Stimulated activated CD4-positive, alpha-beta T cell treated with anti-CD3 and anti-CD28 coated beads, Interleukin-1b, Interleukin-23, amount 100 ng/mL, for 4 hours (primary cell): ENCODE data around the gene OPN4.

Experiments used
- DNase-seq, 2 donors: peaks; one replicate each; pipeline ENCODE4 v3.0.0-alpha.2; 2020; ENCODE audit warnings: low read depth in 2 of 2

The OPN4 gene

GRCh38 chr10:86647773-86648703 lies 6.3 kb upstream of the OPN4 start:
- no peak for DNase-seq

DNA sequence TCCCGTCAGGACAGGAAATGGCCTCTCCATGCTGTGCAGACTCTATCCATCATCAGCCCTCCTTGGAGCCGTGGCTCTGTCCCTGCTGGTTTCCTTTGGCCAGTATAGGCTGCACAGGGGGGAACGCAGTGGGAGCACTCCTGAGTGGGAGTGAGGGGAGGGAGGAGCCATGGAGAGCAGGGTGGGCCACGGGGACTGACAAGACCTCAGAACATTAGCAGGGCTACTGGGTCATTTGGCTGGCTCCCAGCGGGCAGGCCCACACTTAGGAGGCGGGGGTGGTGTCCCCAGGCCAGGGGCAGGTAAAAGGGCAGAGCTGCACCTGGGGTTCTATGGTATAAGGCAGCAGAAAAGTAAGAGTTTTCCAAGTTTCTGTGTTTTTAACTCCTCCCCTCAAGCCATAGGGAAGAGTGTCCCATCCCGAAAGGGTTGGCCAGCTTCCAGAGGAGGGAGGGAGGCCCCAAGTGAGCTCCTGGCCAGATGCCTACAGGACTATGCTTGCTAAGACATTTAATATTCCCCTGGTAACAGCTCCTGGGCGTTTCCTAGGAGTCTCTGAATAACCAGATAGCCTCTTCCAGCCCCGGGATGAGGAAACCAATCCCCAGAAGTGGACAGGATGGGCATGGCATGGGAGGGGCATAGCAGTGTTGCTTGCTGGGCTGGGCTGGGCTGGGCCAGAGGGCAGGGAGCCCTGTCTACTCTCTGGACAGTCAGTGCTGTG lies 5.5 kb upstream of the OPN4 start:
- no peak for DNase-seq

DNA sequence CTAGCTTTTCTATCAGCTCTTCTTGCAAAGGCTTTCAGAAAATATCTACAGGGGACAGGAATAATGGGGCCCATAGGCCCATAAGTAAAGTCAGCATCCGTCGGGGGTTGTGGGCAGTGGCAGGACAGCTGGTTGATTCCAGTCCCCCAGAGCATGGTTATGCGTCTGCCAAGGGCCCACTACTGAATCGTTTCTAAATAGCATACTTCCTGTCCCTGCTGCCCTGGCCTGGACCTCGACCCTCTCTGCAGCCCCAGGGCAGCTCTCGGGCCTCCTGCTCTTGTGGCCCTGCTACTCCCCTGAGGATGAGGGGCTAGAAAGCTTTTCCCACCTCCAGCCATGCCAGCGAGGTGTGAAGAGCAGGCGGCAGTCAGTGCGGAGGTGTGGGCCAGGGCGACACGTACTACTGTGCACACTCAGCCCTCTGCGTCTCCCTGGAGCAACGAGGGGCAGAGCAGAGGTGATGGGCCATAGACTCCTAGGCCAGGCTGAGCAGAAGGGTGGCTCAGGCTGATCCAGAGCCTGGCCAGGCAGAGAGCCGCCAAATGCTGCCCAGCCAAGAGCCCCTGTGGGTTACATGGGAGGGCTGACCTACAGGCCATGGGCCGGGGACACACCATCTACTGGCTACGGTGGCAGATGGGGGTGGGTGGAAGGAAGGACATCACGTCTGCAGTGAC lies 4.7 kb upstream of the OPN4 start:
- no peak for DNase-seq

DNA sequence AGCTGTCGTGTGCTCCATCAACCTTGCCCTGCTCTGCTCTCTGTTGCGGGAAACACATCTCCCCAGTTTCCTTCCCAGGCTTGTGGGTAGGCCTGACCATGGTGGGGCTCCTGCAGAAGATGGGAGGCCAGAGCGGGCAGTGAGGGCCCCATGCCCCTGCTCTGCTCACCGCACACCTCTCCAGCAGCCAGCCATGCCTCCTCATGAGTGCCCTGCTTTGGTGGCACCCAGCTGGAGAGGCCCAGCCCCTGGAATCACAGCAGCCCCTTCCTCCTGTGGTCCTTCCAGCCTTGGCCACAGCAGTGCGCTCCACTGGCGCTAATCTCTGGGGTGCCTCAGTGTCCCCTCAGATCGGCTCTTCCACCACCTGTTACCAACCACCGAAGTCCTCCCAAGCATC lies 4.2 kb upstream of the OPN4 start:
- no peak for DNase-seq

DNA sequence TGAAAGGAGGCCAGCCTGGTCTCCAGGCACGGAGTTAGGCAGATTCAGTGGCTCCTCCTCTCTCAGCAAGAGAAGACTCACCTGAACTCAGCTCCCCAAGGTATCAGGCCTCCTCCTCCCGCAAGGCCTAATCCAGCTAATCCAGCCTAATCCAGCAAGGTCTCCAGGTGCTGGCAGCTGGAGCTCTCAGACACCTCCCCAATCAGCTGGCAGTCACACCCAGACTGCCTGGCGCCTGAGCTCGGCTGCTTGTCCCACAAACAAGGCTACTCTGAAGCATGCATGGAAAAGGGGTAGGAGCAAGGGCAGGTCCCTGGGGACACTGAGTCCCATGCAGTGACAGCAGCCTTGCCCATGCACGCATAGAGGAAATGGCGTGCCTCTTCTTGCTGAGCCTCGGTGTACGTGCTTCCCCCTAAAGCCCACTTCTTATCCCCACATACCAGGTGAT lies 3.3 kb upstream of the OPN4 start:
- DNase-seq, result no peak

- DNase-seq, result no peak
Observed at GRCh38 chr10:86651631-86652331, 2.6 kb upstream of the OPN4 start.

- DNase-seq, result no peak
Observed at GRCh38 chr10:86652361-86653202, 1.8 kb upstream of the OPN4 start.

GRCh38 chr10:86653379-86653778 lies 968 bp upstream of the OPN4 start:
- DNase-seq, result no peak

- no peak for DNase-seq
Observed at GRCh38 chr10:86653987-86654386, 360 bp upstream of the OPN4 start.

GRCh38 chr10:86655173-86655540 lies 810 bp downstream of the OPN4 start:
- no peak for DNase-seq

GRCh38 chr10:86655596-86655995 lies 1.2 kb downstream of the OPN4 start:
- no peak for DNase-seq

DNA sequence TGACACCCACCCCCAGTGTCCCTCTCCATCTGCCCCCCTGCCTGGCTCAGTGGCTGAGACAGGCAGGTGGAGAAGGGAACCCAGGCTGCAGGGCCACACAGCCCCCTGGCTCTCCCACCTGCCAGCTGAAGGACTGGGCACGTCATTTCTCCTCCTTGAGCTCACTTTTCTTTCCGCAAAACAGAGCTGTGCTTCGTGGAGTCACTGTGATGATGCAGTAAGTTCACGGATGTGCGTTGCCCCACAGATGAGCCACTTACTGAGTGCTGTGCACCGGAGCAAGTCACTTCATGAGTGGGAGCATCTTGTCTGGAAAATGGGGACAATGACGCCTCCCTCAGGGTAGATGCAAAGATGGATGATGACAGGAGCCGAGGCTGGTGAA lies 2.7 kb downstream of the OPN4 start:
- DNase-seq, result no peak

DNA sequence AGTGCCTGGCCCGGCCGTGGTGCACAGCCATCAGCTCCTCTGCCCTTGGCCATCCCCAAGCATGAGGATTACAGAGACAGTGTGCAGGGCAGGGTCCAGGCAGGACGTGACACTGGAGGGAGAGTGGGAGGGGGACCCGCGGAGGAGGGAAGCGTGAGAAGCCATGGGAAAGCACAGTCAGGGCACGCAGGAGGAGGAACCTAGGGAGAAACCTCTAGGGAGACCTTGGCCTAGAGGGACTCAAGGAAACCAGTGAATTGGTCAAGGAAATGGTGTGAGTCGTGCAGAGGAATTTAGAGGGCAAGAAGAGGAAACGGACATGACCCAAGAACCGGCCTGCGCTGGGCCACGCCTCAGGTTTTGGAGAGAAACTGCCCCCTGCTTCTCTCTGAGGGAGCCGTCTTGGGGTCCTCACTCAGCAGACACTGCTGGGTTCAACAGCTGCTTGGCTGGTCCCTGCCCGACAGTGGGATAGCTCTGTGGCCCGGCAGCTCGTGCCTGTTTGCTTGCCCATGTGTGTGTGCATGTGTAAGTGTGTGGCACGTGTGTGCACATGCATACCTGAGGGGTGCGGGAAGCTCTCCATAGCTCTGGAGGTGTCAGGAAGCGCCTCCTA lies 3.2 kb downstream of the OPN4 start:
- no peak for DNase-seq

DNA sequence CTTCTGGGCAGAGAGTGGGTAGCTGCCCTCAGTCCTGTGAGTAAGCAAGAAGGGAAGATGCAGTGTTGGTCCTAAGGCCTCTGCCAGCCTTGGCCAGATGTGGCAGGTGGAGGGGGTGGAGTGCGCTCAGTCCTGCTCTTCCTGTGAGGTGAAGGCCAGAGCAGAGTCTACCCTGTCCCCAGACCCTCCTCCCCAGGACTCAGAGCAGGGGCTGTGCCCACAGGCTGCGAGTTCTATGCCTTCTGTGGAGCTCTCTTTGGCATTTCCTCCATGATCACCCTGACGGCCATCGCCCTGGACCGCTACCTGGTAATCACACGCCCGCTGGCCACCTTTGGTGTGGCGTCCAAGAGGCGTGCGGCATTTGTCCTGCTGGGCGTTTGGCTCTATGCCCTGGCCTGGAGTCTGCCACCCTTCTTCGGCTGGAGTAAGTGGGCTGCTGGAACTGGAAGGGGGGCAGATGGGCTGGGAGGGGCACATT lies 4.0 kb downstream of the OPN4 start:
- no peak for DNase-seq

DNA sequence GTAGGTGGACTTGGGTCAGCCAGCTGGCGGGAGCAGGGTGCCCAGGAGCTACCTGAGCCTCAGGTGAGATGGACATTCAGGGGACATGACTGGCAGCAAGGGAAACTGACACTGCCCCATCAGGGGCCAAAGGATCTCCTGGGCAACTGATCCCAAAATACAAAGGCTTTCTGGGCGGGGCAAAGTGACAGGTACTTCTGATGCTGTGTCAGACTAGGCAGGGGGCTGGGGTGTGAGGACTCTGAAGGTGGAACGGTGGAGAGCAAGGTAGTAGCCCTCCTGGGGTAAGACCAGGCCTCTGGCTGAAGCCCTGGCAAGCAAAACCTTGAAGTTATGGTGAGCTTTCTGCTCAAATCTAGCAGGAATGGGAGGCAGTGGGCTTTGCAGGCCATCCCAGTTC lies 4.4 kb downstream of the OPN4 start:
- DNase-seq, result no peak

DNA sequence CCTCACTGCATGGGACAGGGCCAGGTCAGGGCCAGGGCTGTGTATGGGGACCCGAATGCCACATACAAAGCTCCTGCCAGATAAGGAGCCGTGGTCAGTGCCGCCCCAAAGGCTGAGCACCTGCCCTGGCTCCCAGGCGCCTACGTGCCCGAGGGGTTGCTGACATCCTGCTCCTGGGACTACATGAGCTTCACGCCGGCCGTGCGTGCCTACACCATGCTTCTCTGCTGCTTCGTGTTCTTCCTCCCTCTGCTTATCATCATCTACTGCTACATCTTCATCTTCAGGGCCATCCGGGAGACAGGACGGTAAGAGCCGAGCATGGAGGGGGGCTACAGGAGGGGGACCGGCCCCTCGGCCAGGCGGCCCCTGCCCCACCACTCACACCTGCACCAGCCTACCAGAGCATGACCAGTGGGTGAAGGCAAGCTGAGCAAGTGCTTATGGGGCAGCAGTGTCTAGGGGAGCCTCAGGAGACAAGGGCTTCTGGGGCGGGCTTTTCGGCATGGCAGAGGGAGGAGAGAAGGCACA lies 4.9 kb downstream of the OPN4 start:
- DNase-seq, result no peak

GRCh38 chr10:86659721-86660453 lies 5.5 kb downstream of the OPN4 start:
- DNase-seq, result no peak

GRCh38 chr10:86661161-86662025 lies 7.0 kb downstream of the OPN4 start:
- no peak for DNase-seq
